Activated T-cell treated with anti-CD3 and anti-CD28 coated beads for 24 hours (primary cell): ENCODE results near the gene SPNS1.
A peak's percentile ranks its signal among the peaks of the same experiment; 100 is the strongest.
"Not testable (repeated sequence)": the region's sequence is repeated elsewhere in the genome, so short reads cannot be mapped to it uniquely, and the experiment has no call there.

Source experiments
- DNase-seq: peaks from one replicate; pipeline ENCODE4 v3.0.0-alpha.2; 2020; ENCODE audit warnings: low read depth

The SPNS1 gene

DNA sequence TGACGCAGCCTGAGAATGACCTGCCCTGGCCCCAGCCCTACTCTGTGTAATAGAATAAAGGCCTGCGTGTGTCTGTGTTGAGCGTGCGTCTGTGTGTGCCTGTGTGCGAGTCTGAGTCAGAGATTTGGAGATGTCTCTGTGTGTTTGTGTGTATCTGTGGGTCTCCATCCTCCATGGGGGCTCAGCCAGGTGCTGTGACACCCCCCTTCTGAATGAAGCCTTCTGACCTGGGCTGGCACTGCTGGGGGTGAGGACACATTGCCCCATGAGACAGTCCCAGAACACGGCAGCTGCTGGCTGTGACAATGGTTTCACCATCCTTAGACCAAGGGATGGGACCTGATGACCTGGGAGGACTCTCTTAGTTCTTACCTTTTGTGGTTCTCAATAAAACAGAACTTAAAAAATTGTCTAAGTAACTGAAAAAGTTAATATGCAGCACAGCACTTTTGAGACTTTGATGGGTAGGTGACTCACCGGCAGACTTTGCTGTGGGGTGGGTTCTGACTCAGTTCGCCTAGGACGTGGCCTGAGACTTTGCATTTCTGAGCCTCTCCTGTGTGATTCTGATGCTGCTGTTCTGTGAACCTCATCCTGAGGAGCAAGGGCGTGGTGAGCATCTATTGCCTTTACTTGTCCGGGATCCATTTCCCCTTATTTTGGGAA, 15.9 kb downstream of the SPNS1 start:
- peak; percentile 73 for DNase-seq

DNA sequence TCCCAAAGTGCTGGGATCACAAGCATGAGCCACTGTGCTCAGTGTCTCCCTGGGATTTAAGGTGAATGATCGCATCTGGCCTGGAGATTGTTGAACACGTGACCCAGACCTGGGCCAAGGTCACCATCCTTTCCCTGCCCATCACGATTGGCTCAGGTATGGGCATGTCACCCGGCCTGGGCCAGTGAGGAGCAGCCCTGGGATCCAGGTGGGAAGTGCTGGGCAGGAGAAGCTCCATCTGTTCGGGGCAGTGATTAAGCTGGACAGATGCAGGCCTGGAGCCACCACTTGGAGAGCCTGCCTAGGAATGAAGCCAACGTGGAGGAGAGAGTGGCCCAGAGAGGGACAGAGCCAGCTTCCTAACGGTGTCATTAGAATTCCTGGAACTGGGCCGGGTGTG, 17.1 kb downstream of the SPNS1 start:
- no peak for DNase-seq

DNA sequence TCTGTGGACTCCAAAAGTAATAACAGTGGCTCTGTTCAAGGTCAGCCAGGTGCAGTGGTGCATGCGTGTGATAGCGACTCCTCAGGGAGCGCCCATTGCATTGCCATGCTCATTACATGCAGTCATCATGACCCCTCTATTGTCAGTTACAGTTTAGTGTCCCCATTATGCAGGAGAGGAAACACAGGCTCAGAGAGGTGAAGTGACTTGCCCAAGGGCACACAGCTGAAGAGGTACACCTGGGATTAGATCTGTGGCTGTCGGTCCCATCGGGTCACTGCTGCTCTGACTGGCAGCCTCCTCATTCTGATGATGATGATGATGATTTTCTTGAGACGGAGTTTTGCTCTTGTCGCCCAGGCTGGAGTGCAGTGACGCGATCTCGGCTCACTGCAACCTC, 17.9 kb downstream of the SPNS1 start:
- DNase-seq = no peak

- no peak for DNase-seq
Measured at GRCh38 chr16:28998837-28999236, 24.3 kb downstream of the SPNS1 start.

DNA sequence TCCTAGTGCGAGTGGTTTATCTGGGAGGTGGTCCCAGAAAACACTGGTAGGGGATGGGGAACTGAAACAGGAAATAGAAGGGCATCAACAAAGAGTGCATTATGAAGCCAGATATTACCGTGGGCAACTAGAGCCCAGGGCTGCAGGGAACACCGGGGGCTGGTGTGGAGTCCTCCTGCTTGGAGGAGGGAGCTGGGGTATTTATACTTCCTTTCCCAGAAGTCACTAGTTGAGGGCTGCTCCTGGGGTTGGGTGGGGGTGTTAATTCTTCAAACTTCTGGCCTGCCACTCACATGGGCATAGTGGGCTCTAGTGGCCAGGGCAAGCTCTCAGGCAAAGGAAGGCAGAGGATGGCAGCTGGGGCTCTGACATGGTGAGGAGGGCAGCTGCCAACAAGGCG, 25.0 kb downstream of the SPNS1 start:
- DNase-seq = no peak

DNA sequence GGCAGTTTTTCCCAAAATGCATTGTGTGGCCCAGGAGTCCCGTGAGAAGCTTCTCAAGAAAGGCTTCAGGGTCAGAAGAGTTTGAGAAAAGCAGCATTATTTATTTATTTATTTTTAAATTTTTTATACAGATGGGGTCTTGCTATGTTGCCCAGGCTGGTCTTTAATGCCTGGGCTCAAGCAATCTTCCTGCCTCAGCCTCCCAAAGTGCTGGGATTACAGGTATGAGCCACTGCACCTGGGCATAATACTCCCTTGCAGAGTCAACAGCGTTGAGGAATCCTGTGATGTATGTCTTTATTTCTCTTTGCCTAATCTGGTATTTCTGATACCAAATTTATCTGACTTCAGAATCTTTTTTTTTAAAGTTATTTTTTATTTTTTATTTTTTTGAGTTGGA, 25.4 kb downstream of the SPNS1 start:
- no peak for DNase-seq

GRCh38 chr16:29004496-29005139, 30.0 kb downstream of the SPNS1 start:
- DNase-seq = not testable (repeated sequence)

- peak; percentile 70 for DNase-seq
Measured at GRCh38 chr16:29007730-29008593, 33.4 kb downstream of the SPNS1 start.

GRCh38 chr16:29009050-29009837, 34.7 kb downstream of the SPNS1 start:
- peak; percentile 38 for DNase-seq

- DNase-seq = no peak
Measured at GRCh38 chr16:29009838-29010166, 35.2 kb downstream of the SPNS1 start.

GRCh38 chr16:29011112-29011511, 36.5 kb downstream of the SPNS1 start:
- no peak for DNase-seq

GRCh38 chr16:29011851-29012250, 37.3 kb downstream of the SPNS1 start:
- no peak for DNase-seq

DNA sequence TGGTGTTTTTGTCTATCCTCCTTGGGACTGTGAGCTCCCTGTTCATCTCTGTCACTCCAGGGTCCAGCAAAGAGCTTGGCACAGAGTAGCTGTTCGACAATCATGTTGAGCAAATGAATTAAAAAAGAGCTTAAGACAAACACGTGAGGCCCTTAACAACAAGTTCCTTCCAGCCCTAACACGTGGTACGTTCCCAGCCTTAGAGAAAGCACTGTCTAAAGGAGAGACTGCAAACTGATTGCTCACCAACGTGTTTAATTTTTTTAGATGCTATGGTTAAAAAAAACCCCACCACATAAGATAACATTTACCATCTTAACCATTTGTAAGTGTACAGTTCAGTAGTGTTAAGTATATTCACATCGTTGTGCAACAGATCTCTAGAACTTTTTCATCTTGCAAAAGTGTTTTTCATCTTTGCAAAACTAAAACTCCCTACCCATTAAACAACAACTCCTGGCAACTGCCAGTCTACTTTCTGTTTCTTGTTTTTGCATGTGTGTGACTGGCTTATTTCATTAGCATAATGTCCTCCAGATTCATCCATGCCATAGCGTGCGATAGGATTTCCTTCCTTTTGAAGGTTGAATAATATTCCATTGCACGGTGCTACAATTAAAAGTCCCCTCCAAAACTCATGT, 38.5 kb downstream of the SPNS1 start:
- DNase-seq = no peak

DNA sequence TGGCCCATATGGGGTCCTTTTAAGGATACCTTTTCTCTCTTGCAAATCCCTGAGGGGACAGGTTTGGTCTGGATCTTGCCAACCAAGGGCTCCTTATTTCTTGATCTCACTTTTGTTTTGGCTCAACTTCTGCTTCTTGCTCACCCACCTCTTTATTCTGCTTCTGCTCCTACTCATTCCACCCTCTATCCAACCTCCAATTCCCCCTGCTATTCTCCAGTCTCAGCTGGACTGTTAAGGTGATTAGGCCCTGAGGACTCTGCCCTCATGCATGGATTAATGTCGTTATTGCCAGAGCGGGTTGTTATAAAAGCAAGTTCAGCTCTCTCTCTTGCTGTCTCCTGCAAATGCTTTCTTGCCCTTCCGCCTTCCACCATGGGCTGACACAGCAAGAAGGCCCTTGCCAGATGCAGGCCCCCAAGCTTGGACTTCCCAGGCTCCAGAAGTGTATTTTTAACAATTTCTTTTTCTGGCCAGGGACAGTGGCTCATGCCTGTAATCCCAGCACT, 40.0 kb downstream of the SPNS1 start:
- DNase-seq = no peak

DNA sequence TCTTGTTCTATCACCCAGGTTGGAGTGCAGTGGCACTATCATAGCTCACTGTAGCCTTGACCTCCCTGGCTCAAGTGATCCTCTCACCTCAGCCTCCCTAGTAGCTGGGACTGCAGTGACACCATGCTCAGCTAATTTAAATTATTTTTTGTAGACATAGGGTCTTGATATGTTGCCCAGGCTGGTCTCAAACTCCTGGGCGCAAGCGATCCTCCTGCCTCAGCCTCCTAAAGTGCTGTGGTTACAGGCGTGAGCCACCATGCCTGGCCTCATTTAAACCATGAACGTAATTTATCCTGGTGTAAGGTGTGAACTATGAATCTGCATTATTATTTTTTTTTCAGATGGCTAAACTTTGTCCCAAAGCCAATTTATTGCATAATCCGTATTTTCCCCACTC, 47.6 kb downstream of the SPNS1 start:
- DNase-seq = no peak

DNA sequence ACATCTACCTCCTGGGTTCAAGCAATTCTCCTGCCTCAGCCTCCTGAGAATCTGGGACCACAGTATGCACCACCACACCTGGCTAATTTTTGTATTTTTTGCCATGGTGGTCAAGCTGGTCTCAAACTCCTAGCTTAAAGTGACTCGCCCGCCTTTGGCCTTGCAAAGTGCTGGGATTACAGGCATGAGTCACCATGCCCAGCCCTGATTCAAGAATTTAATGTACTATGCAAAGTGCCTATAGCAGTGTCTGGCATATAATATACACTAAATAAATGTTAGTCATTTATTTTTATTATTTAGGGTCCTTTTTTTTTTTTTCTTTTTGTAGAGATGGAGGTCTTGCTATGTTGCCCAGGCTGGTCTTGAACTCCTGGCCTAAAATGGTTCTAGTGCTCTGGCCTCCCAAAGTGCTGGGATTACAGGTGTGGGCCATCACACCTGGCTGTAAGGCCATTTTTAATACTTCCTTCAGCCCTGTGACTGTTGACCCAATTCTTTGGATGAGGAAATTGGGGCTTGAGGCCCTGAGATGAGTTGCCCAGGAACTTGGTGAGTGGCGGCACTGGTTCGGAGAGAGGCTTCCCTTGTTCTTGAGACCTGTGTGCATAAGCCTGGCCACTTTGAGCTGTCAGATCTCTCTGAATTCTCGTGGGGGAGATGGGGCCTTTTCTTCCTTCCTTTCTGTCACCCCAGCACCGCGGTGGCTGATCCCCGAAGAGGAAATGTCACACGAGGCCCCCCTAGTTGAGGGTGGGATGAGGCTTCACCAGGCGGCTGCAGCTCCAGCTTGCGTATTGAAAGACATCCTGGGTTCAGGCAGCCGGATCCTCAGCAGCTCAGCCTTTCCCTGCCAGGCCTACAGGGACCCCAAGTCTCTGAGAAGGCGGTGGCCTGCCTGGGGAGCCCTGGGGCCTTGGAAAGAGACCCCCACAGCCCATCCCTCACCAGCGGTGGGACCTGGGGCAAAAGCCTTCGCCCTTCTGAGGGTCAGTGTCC, 49.0 kb downstream of the SPNS1 start:
- DNase-seq = no peak

DNA sequence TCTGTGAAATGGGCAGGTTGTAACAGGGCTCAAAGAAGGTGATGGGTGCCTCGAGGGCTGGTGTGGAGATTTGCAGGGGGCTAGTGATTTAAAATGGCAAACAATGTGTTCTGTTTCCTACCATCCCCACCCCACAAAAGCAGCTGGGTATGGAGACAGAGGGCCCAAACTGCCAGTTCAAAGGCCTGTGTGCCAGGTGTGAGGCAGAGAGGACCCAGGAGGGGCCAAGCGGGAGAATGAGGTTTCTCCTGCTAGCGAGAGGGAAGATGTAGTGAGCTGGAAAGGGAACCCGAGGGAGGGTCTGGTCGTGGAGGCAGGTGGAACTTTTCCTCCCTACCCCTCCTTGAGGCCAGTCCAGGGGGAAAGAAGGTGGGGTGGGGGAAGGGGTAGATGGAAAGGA, 49.7 kb downstream of the SPNS1 start:
- DNase-seq = no peak

DNA sequence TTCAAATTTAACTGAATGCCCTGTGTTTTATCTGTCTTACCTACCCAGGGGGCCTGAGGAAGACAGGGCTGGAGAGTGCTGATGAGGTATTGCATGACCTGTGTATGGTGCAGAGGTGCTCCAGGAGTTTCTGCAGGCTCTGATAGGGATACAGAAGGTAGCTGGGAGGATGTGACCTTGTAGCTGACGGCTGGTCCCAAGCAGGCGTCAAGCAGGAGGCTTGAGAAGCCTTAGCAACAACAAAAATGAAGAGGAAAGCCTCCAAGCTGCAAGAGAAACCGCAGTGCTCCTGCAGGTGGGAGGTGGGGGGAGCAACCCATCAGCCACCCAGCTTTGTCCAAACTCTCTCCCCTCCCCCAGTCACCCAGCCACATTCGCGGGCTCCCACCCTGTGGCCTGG, 50.6 kb downstream of the SPNS1 start:
- DNase-seq = no peak

GRCh38 chr16:29025735-29026134, 51.2 kb downstream of the SPNS1 start:
- DNase-seq = no peak

DNA sequence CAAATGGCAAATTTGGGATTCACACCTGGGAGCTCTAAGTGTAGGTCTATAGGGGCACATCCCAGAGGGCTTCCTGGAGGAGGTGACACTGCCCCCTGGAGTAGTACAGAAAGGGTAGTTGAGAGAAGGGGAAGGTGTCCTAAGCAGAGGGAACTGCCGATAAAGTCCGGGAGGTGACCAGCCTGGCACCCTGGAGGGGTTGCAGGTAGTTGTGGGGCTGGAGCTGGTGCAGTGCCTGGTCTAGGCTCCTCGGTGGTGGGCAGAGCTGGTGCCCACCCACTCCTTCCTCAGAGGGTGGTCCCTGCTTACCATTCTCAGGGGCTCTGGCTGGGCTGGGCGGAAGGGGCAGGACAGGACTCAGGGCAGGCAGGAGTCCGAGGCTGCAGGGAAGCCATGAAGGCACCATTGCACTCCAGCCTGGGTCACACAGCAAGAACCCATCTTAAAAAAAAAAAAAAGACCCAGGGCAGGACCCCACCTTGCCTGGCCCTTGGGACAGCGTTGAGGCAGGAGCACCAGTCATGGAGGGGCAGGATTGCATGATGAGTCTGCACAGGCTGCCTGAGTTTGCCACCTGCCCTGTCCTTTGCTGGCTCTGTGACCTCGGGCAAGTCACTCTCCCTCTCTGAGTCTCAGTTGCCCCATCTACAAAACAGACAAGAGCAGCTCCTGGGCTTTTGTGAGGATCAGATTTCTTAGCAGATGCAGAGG, 54.0 kb downstream of the SPNS1 start:
- no peak for DNase-seq
